Measurements from ENCODE around the gene SLC35F5. TPM values are rescaled to one million over a fixed set of nuclear protein-coding genes. Genes with fewer than 3 reads are reported as not detected.
"Not testable (repeated sequence)": the region's sequence is repeated elsewhere in the genome, so short reads cannot be mapped to it uniquely, and the experiment has no call there.

Gene SLC35F5
- total RNA-seq, 1 donor from 2014 or later, result 52.0 TPM

GRCh38 chr2:113791697-113792590 lies 35.5 kb upstream of the SLC35F5 start:
- Mint-ChIP-seq H3K27me3 (peaks cover 13% of the 10 kb centered on the region), H3K4me1 (ENCODE audit: low read depth) (peaks cover 3% of the 10 kb centered on the region), H3K36me3 (ENCODE audit: insufficient read depth) (no peaks in the 10 kb centered on the region), H3K9me3 (ENCODE audit: low read depth) (no peaks in the 10 kb centered on the region), H3K4me3 (ENCODE audit: low read depth) (no peak overlapping the region), H3K27ac (no peak overlapping the region)
- TF ChIP-seq CTCF (IDR thresholded peaks at IDR 0.05; ENCODE audit: unreplicated experiment), result no peak
- DNase-seq (ENCODE audit: low spot score, unreplicated experiment), result no peak

DNA sequence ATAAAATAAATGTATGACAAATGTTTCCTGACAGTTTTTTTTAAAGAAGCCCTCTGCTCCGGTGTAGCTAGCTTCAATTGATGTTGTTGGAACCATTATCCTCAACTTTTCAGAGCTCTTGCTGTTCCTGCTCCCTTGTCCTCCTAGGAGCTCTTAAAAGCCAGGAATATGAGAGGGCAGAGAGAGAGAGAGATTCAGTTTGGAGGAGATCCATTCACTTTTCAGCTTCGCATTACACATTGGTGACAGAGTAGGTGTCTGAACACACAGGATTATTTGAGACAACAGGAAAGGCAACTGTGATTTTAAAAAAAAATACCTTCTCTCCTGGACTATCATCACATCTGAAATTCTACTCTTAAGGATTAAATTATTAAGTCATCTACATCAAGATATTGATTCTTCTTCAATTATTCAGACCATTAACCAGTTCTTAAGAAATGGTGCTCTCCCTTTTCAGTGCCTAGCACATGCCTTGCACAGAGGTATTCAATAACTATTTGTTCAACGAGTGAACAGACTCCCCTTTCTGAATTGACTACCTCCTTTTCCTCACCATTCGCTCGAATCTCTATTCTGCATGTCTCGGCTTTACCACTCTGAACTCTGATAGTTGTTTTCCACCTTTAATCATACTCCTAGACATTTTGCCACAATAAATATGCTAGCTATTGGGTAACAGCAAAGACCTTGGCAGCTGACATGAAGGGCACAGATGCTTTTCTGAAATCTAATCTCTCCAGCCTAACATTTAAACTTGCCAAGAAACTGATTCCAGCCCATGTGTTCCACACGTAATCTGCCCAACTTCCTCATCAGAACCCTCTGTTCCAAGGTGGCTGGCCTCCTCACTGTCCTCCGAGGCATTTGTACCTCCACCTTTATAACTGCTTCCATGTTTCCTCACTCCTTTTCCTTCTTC lies 28.6 kb upstream of the SLC35F5 start:
- Mint-ChIP-seq H3K9me3 (ENCODE audit: low read depth) (no peaks in the 10 kb centered on the region), H3K36me3 (ENCODE audit: insufficient read depth) (no peaks in the 10 kb centered on the region), H3K27ac (no peak overlapping the region), H3K4me3 (ENCODE audit: low read depth) (no peak overlapping the region), H3K27me3 (peaks cover 11% of the 10 kb centered on the region), H3K4me1 (ENCODE audit: low read depth) (no peaks in the 10 kb centered on the region)
- DNase-seq (ENCODE audit: low spot score, unreplicated experiment), result no peak
- TF ChIP-seq CTCF (IDR thresholded peaks at IDR 0.05; ENCODE audit: unreplicated experiment), result no peak

- H3K36me3 Mint-ChIP-seq (ENCODE audit: insufficient read depth), result no peaks in the 10 kb centered on the region
- DNase-seq (ENCODE audit: low spot score, unreplicated experiment), result no peak
- H3K4me3 Mint-ChIP-seq (ENCODE audit: low read depth), result no peak overlapping the region
- H3K9me3 Mint-ChIP-seq (ENCODE audit: low read depth), result no peaks in the 10 kb centered on the region
- H3K27me3 Mint-ChIP-seq, result peaks cover 8% of the 10 kb centered on the region
- TF ChIP-seq CTCF (IDR thresholded peaks at IDR 0.05; ENCODE audit: unreplicated experiment), result no peak
- no peak overlapping the region for H3K27ac Mint-ChIP-seq
- no peaks in the 10 kb centered on the region for H3K4me1 Mint-ChIP-seq (ENCODE audit: low read depth)
Measured at GRCh38 chr2:113780472-113780871, 24.0 kb upstream of the SLC35F5 start.

DNA sequence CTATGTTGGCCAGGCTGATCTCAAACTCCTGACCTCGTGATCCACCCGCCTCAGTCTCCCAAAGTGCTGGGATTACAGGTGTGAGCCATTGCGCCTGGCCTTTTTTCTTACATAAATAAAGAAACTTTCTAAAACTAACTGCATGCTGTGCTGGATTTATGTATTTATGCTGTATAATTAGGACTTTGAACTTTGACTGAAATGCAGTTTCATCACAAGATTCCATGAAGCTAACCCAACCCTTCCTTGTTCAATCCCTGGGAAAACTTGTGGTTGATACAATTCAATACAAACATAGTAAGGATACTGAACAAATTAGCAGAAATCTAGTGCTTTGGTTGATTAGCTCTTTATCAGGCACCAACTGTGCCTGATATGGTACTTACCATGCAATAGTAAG lies 20.9 kb upstream of the SLC35F5 start:
- H3K4me3 Mint-ChIP-seq (ENCODE audit: low read depth), result no peak overlapping the region
- no peak overlapping the region for H3K27ac Mint-ChIP-seq
- peaks cover 3% of the 10 kb centered on the region for H3K27me3 Mint-ChIP-seq
- no peaks in the 10 kb centered on the region for H3K36me3 Mint-ChIP-seq (ENCODE audit: insufficient read depth)
- no peak for DNase-seq (ENCODE audit: low spot score, unreplicated experiment)
- H3K4me1 Mint-ChIP-seq (ENCODE audit: low read depth), result no peaks in the 10 kb centered on the region
- no peaks in the 10 kb centered on the region for H3K9me3 Mint-ChIP-seq (ENCODE audit: low read depth)
- no peak for TF ChIP-seq CTCF (IDR thresholded peaks at IDR 0.05; ENCODE audit: unreplicated experiment)

GRCh38 chr2:113776949-113777348 lies 20.5 kb upstream of the SLC35F5 start:
- no peaks in the 10 kb centered on the region for H3K4me1 Mint-ChIP-seq (ENCODE audit: low read depth)
- H3K4me3 Mint-ChIP-seq (ENCODE audit: low read depth), result no peak overlapping the region
- no peak for DNase-seq (ENCODE audit: low spot score, unreplicated experiment)
- TF ChIP-seq CTCF (IDR thresholded peaks at IDR 0.05; ENCODE audit: unreplicated experiment), result no peak
- no peak overlapping the region for H3K27ac Mint-ChIP-seq
- H3K36me3 Mint-ChIP-seq (ENCODE audit: insufficient read depth), result no peaks in the 10 kb centered on the region
- peaks cover 3% of the 10 kb centered on the region for H3K27me3 Mint-ChIP-seq
- no peaks in the 10 kb centered on the region for H3K9me3 Mint-ChIP-seq (ENCODE audit: low read depth)

GRCh38 chr2:113774616-113775015 lies 18.2 kb upstream of the SLC35F5 start:
- not testable (repeated sequence) for H3K4me3 Mint-ChIP-seq (ENCODE audit: low read depth)

More at GRCh38 chr2:113774616-113775015, 18.2 kb upstream of the SLC35F5 start:
- H3K9me3 Mint-ChIP-seq (ENCODE audit: low read depth); H3K27ac Mint-ChIP-seq; H3K4me1 Mint-ChIP-seq (ENCODE audit: low read depth); H3K36me3 Mint-ChIP-seq (ENCODE audit: insufficient read depth); DNase-seq (ENCODE audit: low spot score, unreplicated experiment); H3K27me3 Mint-ChIP-seq: not testable (repeated sequence)
